ENCODE measurements around the gene MYBPHL.

MYBPHL gene

GRCh38 chr1:109268431-109269211 lies 38.2 kb downstream of the MYBPHL start:
- no peak overlapping the region for H3K9ac ChIP-seq (ENCODE audit: low read length)
- no peak overlapping the region for H2AFZ ChIP-seq (ENCODE audit: low read depth, low read length)
- peaks cover 0 to 74% of the 10 kb centered on the region in 2 experiments for H3K36me3 ChIP-seq (ENCODE audit: control insufficient read depth in 1 of 2, insufficient read depth in 2 of 2, low read depth in 1 of 2, low read length in 2 of 2)
- H2BK12ac ChIP-seq (ENCODE audit: low read length in 2 of 2) = no peak overlapping the region
- H3K27ac ChIP-seq (ENCODE audit: low read length, poor library complexity, severe bottlenecking) = no peak overlapping the region
- H3K9me3 ChIP-seq (ENCODE audit: control insufficient read depth, low read length) = no peaks in the 10 kb centered on the region
- H3K4me3 ChIP-seq (ENCODE audit: insufficient read depth in 1 of 2, low read depth in 1 of 2, low read length in 2 of 2) = no peak overlapping the region
- no peaks in the 10 kb centered on the region for H3K79me1 ChIP-seq (replicated peaks; ENCODE audit: low read length, poor library complexity, severe bottlenecking)
- no peaks in the 10 kb centered on the region for H3K27me3 ChIP-seq (ENCODE audit: control insufficient read depth in 1 of 2, insufficient read depth in 1 of 2, low read length in 2 of 2)
- no peak overlapping the region for H2BK120ac ChIP-seq (ENCODE audit: low read depth, low read length)
- H3K4me2 ChIP-seq (ENCODE audit: low read length, poor library complexity, severe bottlenecking) = no peak overlapping the region
- no peak overlapping the region for H2BK15ac ChIP-seq (ENCODE audit: low read depth, poor library complexity, severe bottlenecking)
- H3K14ac ChIP-seq (ENCODE audit: low read length in 2 of 2) = no peak overlapping the region
- no peak overlapping the region for H2BK5ac ChIP-seq (ENCODE audit: low read depth, low read length, poor library complexity, severe bottlenecking)
- no peak overlapping the region for H4K91ac ChIP-seq (ENCODE audit: low read length)
- no peak overlapping the region for H3K4ac ChIP-seq (ENCODE audit: low read depth in 1 of 2, low read length in 2 of 2)
- H3K4me1 ChIP-seq (ENCODE audit: control insufficient read depth, insufficient read depth, low read depth, low read length) = peaks cover 15% of the 10 kb centered on the region
- H3K23ac ChIP-seq (ENCODE audit: low read length in 2 of 2) = no peak overlapping the region
- no peak overlapping the region for H3K18ac ChIP-seq (ENCODE audit: low read depth in 1 of 2, low read length in 2 of 2)
- no peak for DNase-seq
- H2AK5ac ChIP-seq (ENCODE audit: low read length, severe bottlenecking) = no peak overlapping the region
- 95% methylated on average over 29 of the region's 29 CpGs for WGBS
- no peak overlapping the region for H4K8ac ChIP-seq (ENCODE audit: low read length)

GRCh38 chr1:109267743-109268300 lies 39.0 kb downstream of the MYBPHL start:
- H3K4me3 ChIP-seq (ENCODE audit: insufficient read depth in 1 of 2, low read depth in 1 of 2, low read length in 2 of 2) = no peak overlapping the region
- no peak overlapping the region for H4K8ac ChIP-seq (ENCODE audit: low read length)
- H3K27ac ChIP-seq (ENCODE audit: low read length, poor library complexity, severe bottlenecking) = no peak overlapping the region
- H2AK5ac ChIP-seq (ENCODE audit: low read length, severe bottlenecking) = no peak overlapping the region
- peaks cover 0 to 79% of the 10 kb centered on the region in 2 experiments for H3K36me3 ChIP-seq (ENCODE audit: control insufficient read depth in 1 of 2, insufficient read depth in 2 of 2, low read depth in 1 of 2, low read length in 2 of 2)
- no peak overlapping the region for H2AFZ ChIP-seq (ENCODE audit: low read depth, low read length)
- peaks cover 15% of the 10 kb centered on the region for H3K4me1 ChIP-seq (ENCODE audit: control insufficient read depth, insufficient read depth, low read depth, low read length)
- H4K91ac ChIP-seq (ENCODE audit: low read length) = no peak overlapping the region
- no peak overlapping the region for H2BK120ac ChIP-seq (ENCODE audit: low read depth, low read length)
- H3K4me2 ChIP-seq (ENCODE audit: low read length, poor library complexity, severe bottlenecking) = no peak overlapping the region
- no peak overlapping the region for H3K9ac ChIP-seq (ENCODE audit: low read length)
- no peak overlapping the region for H2BK5ac ChIP-seq (ENCODE audit: low read depth, low read length, poor library complexity, severe bottlenecking)
- no peak overlapping the region for H3K4ac ChIP-seq (ENCODE audit: low read depth in 1 of 2, low read length in 2 of 2)
- no peak overlapping the region for H2BK12ac ChIP-seq (ENCODE audit: low read length in 2 of 2)
- no peaks in the 10 kb centered on the region for H3K79me1 ChIP-seq (replicated peaks; ENCODE audit: low read length, poor library complexity, severe bottlenecking)
- no peak overlapping the region for H2BK15ac ChIP-seq (ENCODE audit: low read depth, poor library complexity, severe bottlenecking)
- DNase-seq = no peak
- H3K18ac ChIP-seq (ENCODE audit: low read depth in 1 of 2, low read length in 2 of 2) = no peak overlapping the region
- H3K9me3 ChIP-seq (ENCODE audit: control insufficient read depth, low read length) = no peaks in the 10 kb centered on the region
- peak overlapping the region in 1 of 2 experiments; percentile 84 for H3K14ac ChIP-seq (ENCODE audit: low read length in 2 of 2)
- H3K23ac ChIP-seq (ENCODE audit: low read length in 2 of 2) = no peak overlapping the region
- peaks cover 0 to 6% of the 10 kb centered on the region in 2 experiments for H3K27me3 ChIP-seq (ENCODE audit: control insufficient read depth in 1 of 2, insufficient read depth in 1 of 2, low read length in 2 of 2)
- WGBS = 89% methylated on average over 17 of the region's 17 CpGs

- no peak overlapping the region for H3K4me2 ChIP-seq (ENCODE audit: low read length, poor library complexity, severe bottlenecking)
- H3K36me3 ChIP-seq (ENCODE audit: control insufficient read depth in 1 of 2, insufficient read depth in 2 of 2, low read depth in 1 of 2, low read length in 2 of 2) = peaks cover 0 to 81% of the 10 kb centered on the region in 2 experiments
- no peak overlapping the region for H2BK15ac ChIP-seq (ENCODE audit: low read depth, poor library complexity, severe bottlenecking)
- H3K14ac ChIP-seq (ENCODE audit: low read length in 2 of 2) = no peak overlapping the region
- H2BK12ac ChIP-seq (ENCODE audit: low read length in 2 of 2) = no peak overlapping the region
- H3K9ac ChIP-seq (ENCODE audit: low read length) = no peak overlapping the region
- H2BK5ac ChIP-seq (ENCODE audit: low read depth, low read length, poor library complexity, severe bottlenecking) = no peak overlapping the region
- H2BK120ac ChIP-seq (ENCODE audit: low read depth, low read length) = no peak overlapping the region
- no peaks in the 10 kb centered on the region for H3K9me3 ChIP-seq (ENCODE audit: control insufficient read depth, low read length)
- H3K4me3 ChIP-seq (ENCODE audit: insufficient read depth in 1 of 2, low read depth in 1 of 2, low read length in 2 of 2) = no peak overlapping the region
- no peak overlapping the region for H3K23ac ChIP-seq (ENCODE audit: low read length in 2 of 2)
- no peak overlapping the region for H4K91ac ChIP-seq (ENCODE audit: low read length)
- H3K18ac ChIP-seq (ENCODE audit: low read depth in 1 of 2, low read length in 2 of 2) = no peak overlapping the region
- H3K27ac ChIP-seq (ENCODE audit: low read length, poor library complexity, severe bottlenecking) = no peak overlapping the region
- H3K27me3 ChIP-seq (ENCODE audit: control insufficient read depth in 1 of 2, insufficient read depth in 1 of 2, low read length in 2 of 2) = peaks cover 0 to 14% of the 10 kb centered on the region in 2 experiments
- no peak overlapping the region for H2AFZ ChIP-seq (ENCODE audit: low read depth, low read length)
- 90% methylated on average over 11 of the region's 11 CpGs for WGBS
- H3K4ac ChIP-seq (ENCODE audit: low read depth in 1 of 2, low read length in 2 of 2) = no peak overlapping the region
- H3K4me1 ChIP-seq (ENCODE audit: control insufficient read depth, insufficient read depth, low read depth, low read length) = peaks cover 15% of the 10 kb centered on the region
- no peak overlapping the region for H4K8ac ChIP-seq (ENCODE audit: low read length)
- no peak for DNase-seq
- no peak overlapping the region for H2AK5ac ChIP-seq (ENCODE audit: low read length, severe bottlenecking)
- H3K79me1 ChIP-seq (replicated peaks; ENCODE audit: low read length, poor library complexity, severe bottlenecking) = no peaks in the 10 kb centered on the region
Measured at GRCh38 chr1:109266965-109267364, 39.8 kb downstream of the MYBPHL start.

GRCh38 chr1:109265741-109266330 lies 41.0 kb downstream of the MYBPHL start:
- H3K9me3 ChIP-seq (ENCODE audit: control insufficient read depth, low read length) = no peaks in the 10 kb centered on the region
- WGBS = 98% methylated on average over 6 of the region's 13 CpGs
- no peak overlapping the region for H3K4me3 ChIP-seq (ENCODE audit: insufficient read depth in 1 of 2, low read depth in 1 of 2, low read length in 2 of 2)
- no peaks in the 10 kb centered on the region for H3K79me1 ChIP-seq (replicated peaks; ENCODE audit: low read length, poor library complexity, severe bottlenecking)
- H3K18ac ChIP-seq (ENCODE audit: low read depth in 1 of 2, low read length in 2 of 2) = no peak overlapping the region
- DNase-seq = no peak
- no peak overlapping the region for H3K4ac ChIP-seq (ENCODE audit: low read depth in 1 of 2, low read length in 2 of 2)
- no peak overlapping the region for H4K91ac ChIP-seq (ENCODE audit: low read length)
- H2BK12ac ChIP-seq (ENCODE audit: low read length in 2 of 2) = no peak overlapping the region
- H3K4me1 ChIP-seq (ENCODE audit: control insufficient read depth, insufficient read depth, low read depth, low read length) = peaks cover 20% of the 10 kb centered on the region
- no peak overlapping the region for H4K8ac ChIP-seq (ENCODE audit: low read length)
- H3K27me3 ChIP-seq (ENCODE audit: control insufficient read depth in 1 of 2, insufficient read depth in 1 of 2, low read length in 2 of 2) = peaks cover 0 to 18% of the 10 kb centered on the region in 2 experiments
- no peak overlapping the region for H3K4me2 ChIP-seq (ENCODE audit: low read length, poor library complexity, severe bottlenecking)
- no peak overlapping the region for H2AFZ ChIP-seq (ENCODE audit: low read depth, low read length)
- H3K27ac ChIP-seq (ENCODE audit: low read length, poor library complexity, severe bottlenecking) = no peak overlapping the region
- no peak overlapping the region for H3K9ac ChIP-seq (ENCODE audit: low read length)
- H3K36me3 ChIP-seq (ENCODE audit: control insufficient read depth in 1 of 2, insufficient read depth in 2 of 2, low read depth in 1 of 2, low read length in 2 of 2) = peaks cover 0 to 85% of the 10 kb centered on the region in 2 experiments
- no peak overlapping the region for H2BK5ac ChIP-seq (ENCODE audit: low read depth, low read length, poor library complexity, severe bottlenecking)
- no peak overlapping the region for H3K14ac ChIP-seq (ENCODE audit: low read length in 2 of 2)
- no peak overlapping the region for H2BK15ac ChIP-seq (ENCODE audit: low read depth, poor library complexity, severe bottlenecking)
- no peak overlapping the region for H3K23ac ChIP-seq (ENCODE audit: low read length in 2 of 2)
- H2BK120ac ChIP-seq (ENCODE audit: low read depth, low read length) = no peak overlapping the region
- no peak overlapping the region for H2AK5ac ChIP-seq (ENCODE audit: low read length, severe bottlenecking)

Data from mesenchymal stem cell (in vitro differentiated cells and primary cell).